HEK293 (cell line): Measurements from ENCODE around the gene TPM2.

ENCODE experiments used
- CTCF ChIP-seq: fragments of 450-650 bp; formaldehyde crosslinking; IDR thresholded peaks from 2 replicates; pipeline ENCODE4 v1.5.1; 2016; ENCODE audit warnings: missing biosample characterization, missing genetic modification characterization
- REST ChIP-seq: fragments of 450-650 bp; formaldehyde crosslinking; IDR thresholded peaks from 2 replicates; pipeline ENCODE4 v1.5.1; 2016; ENCODE audit warnings: missing biosample characterization, missing genetic modification characterization
- ZNF140 ChIP-seq: fragments of 450-650 bp; formaldehyde crosslinking; IDR thresholded peaks from 2 replicates; pipeline ENCODE4 v1.5.1; 2016; ENCODE audit warnings: missing biosample characterization, missing genetic modification characterization
- ZNF362 ChIP-seq: fragments of 450-650 bp; formaldehyde crosslinking; IDR thresholded peaks from 2 replicates; pipeline ENCODE4 v1.5.1; 2016; ENCODE audit warnings: missing biosample characterization, missing genetic modification characterization

- TF ChIP-seq CTCF (tag by site-specific recombination) (no peak), ZNF362 (tag by site-specific recombination) (no peak), ZNF140 (tag by site-specific recombination) (no peak), REST (tag by site-specific recombination) (no peak)
These were observed 8.3 kb downstream of the TPM2 start for GRCh38 chr9:35681341-35682002.
